HepG2 (cell line): ENCODE results near the gene PPP2R2B. TPM values are rescaled to one million over a fixed set of nuclear protein-coding genes. Genes with fewer than 3 reads are reported as not detected.

Source experiments
- ATAC-seq: fragments of 200-7000 bp; cut with Tn5 transposase; 3 replicates; pipeline ENCODE4 v1.9.1; 2020; ENCODE audit warnings: mild to moderate bottlenecking, moderate library complexity
- BruUV-seq: library from RNA; stranded (reverse); fragments of 400-500 nt; replicated peaks from 2 replicates; lab custom pipeline; 2021; lab: Mats Ljungman, UMichigan
- CTCF ChIA-PET: fragments of 300-600 bp; formaldehyde crosslinking; extraction: SDS; loops from one replicate; lab custom pipeline; 2021; ENCODE audit warnings: low total read pairs, inconsistent platforms, low intra/inter-chr PET ratio; lab: Yijun Ruan, JAX
- POLR2A ChIA-PET: fragments of 350-600 bp; sonication (Branson Sonifier 250); formaldehyde crosslinking; loops from one replicate; lab custom pipeline; 2020; ENCODE audit warnings: antibody characterized with exemption, inconsistent platforms; lab: Yijun Ruan, JAX
- DNase-seq: peaks from one replicate; pipeline ENCODE4 v3.0.0-alpha.2; 2015; ENCODE audit warnings: low spot score
- FAIRE-seq: peaks from 3 replicates; lab custom pipeline; 2011; peaks lifted over from hg19 to GRCh38; lab: Jason Lieb, UNC
- H2AFZ ChIP-seq: one replicate; pipeline ENCODE4 v1.6.1; 2011; ENCODE audit warnings: low read length, inconsistent platforms
- H3K27ac ChIP-seq: fragments of 300-600 bp; 3 replicates; pipeline ENCODE4 v1.8.0; 2011; ENCODE audit warnings: mixed run types, mild to moderate bottlenecking, mixed read lengths, low read length, inconsistent platforms; ENCODE audit not compliant: insufficient read depth; ENCODE audit errors: extremely low read length
- H3K27me3 ChIP-seq, 2 experiments: fragments of 200-600 bp in 1 of 2; 2 replicates in 1 of 2; 3 replicates in 1 of 2; pipeline versions ENCODE4 v1.6.0 to v1.8.0; 2011; ENCODE audit warnings: low read length in 2 of 2, mild to moderate bottlenecking in 2 of 2, moderate library complexity in 2 of 2, inconsistent platforms in 1 of 2; ENCODE audit not compliant: insufficient read depth in 2 of 2, control insufficient read depth in 1 of 2
- H3K36me3 ChIP-seq, 2 experiments: fragments of 200-600 bp in 1 of 2; replicated peaks in 1 of 2; 2 replicates in 1 of 2; 3 replicates in 1 of 2; pipeline versions ENCODE4 v1.5.1 to v1.8.0; 2011; ENCODE audit warnings: low read length in 2 of 2, inconsistent platforms in 1 of 2; ENCODE audit not compliant: insufficient read depth in 2 of 2, control insufficient read depth in 1 of 2
- H3K4me1 ChIP-seq: 2 replicates; pipeline ENCODE4 v1.5.1; 2012; ENCODE audit warnings: low read length, inconsistent platforms; ENCODE audit not compliant: insufficient read depth
- H3K4me2 ChIP-seq: 2 replicates; pipeline ENCODE4 v1.6.0; 2011; ENCODE audit warnings: low read depth, low read length, inconsistent platforms
- H3K4me3 ChIP-seq, 3 experiments: fragments of 200-600 bp in 1 of 3; sonication (generic), shearing (Covaris generic) in 1 of 3; replicated peaks in 1 of 3; 2 replicates each; pipeline ENCODE4 v1.5.1; 2011 to 2016; ENCODE audit warnings: low read length in 3 of 3, inconsistent platforms in 2 of 3, low read depth in 2 of 3, mild to moderate bottlenecking in 2 of 3, control low read depth in 1 of 3, mixed read lengths in 1 of 3; ENCODE audit not compliant: insufficient read depth in 1 of 3
- H3K79me2 ChIP-seq: one replicate; pipeline ENCODE4 v1.6.1; 2011; ENCODE audit warnings: low read length, inconsistent platforms; ENCODE audit not compliant: insufficient read depth
- H3K9ac ChIP-seq: 2 replicates; pipeline ENCODE4 v1.6.0; 2011; ENCODE audit warnings: mild to moderate bottlenecking, low read depth, low read length, inconsistent platforms; ENCODE audit not compliant: insufficient read depth
- H3K9me3 ChIP-seq: 2 replicates; pipeline ENCODE4 v1.5.1; 2012; ENCODE audit warnings: mild to moderate bottlenecking, low read length
- H4K20me1 ChIP-seq: 2 replicates; pipeline ENCODE4 v1.6.0; 2011; ENCODE audit warnings: inconsistent platforms, mild to moderate bottlenecking, low read length, moderate library complexity; ENCODE audit not compliant: insufficient read depth
- AGO2 ChIP-seq: fragments of 200-400 bp; formaldehyde crosslinking; optimal IDR thresholded peaks from 2 replicates; pipeline ENCODE3; 2017; ENCODE audit warnings: mild to moderate bottlenecking, low read depth, low read length, moderate library complexity
- ARNTL ChIP-seq: sonication (generic); formaldehyde crosslinking; IDR thresholded peaks from 2 replicates; pipeline ENCODE4 v1.4.0; 2020; ENCODE audit warnings: mild to moderate bottlenecking, missing genetic modification reagents
- ATF1 ChIP-seq: IDR thresholded peaks from 2 replicates; pipeline ENCODE4 v1.6.1; 2016; ENCODE audit warnings: mild to moderate bottlenecking, control low read depth
- ETS1 ChIP-seq: sonication (generic); formaldehyde crosslinking; IDR thresholded peaks from 2 replicates; pipeline ENCODE4 v1.4.0; 2020; ENCODE audit warnings: missing genetic modification reagents
- JARID2 ChIP-seq: sonication (generic); formaldehyde crosslinking; IDR thresholded peaks from 2 replicates; pipeline ENCODE4 v1.8.1; 2023; ENCODE audit warnings: missing genetic modification reagents, inconsistent platforms; ENCODE audit not compliant: insufficient replicate concordance
- JDP2 ChIP-seq: sonication (generic); formaldehyde crosslinking; IDR thresholded peaks from 2 replicates; pipeline ENCODE4 v1.8.1; 2022; ENCODE audit warnings: missing genetic modification reagents, borderline replicate concordance
- MLLT10 ChIP-seq: sonication (generic); formaldehyde crosslinking; IDR thresholded peaks from 2 replicates; pipeline ENCODE4 v1.4.0; 2020; ENCODE audit warnings: missing genetic modification reagents
- PAF1 ChIP-seq: IDR thresholded peaks from 2 replicates; pipeline ENCODE4 v1.6.1; 2016; ENCODE audit warnings: missing genetic modification reagents, missing compliant biosample characterization
- SIX4 ChIP-seq: sonication (generic); formaldehyde crosslinking; IDR thresholded peaks from 2 replicates; pipeline ENCODE4 v1.4.0; 2020; ENCODE audit warnings: missing genetic modification reagents
- SPEN ChIP-seq: sonication (generic); formaldehyde crosslinking; IDR thresholded peaks from 2 replicates; pipeline ENCODE4 v1.5.1; 2020; ENCODE audit warnings: low read depth, mild to moderate bottlenecking, missing genetic modification reagents
- ZBTB44 ChIP-seq: sonication (generic); formaldehyde crosslinking; IDR thresholded peaks from 2 replicates; pipeline ENCODE4 v1.4.0; 2020; ENCODE audit warnings: missing genetic modification reagents
- ZFP82 ChIP-seq: sonication (generic); formaldehyde crosslinking; IDR thresholded peaks from 2 replicates; pipeline ENCODE4 v1.5.1; 2020; ENCODE audit warnings: mild to moderate bottlenecking, missing genetic modification reagents, borderline replicate concordance
- ZMYM4 ChIP-seq: sonication (generic); formaldehyde crosslinking; IDR thresholded peaks from 2 replicates; pipeline ENCODE4 v1.8.1; 2023; ENCODE audit warnings: mild to moderate bottlenecking, missing genetic modification reagents
- ZNF350 ChIP-seq: sonication (generic); formaldehyde crosslinking; IDR thresholded peaks from 2 replicates; pipeline ENCODE4 v1.4.0; 2020; ENCODE audit warnings: mild to moderate bottlenecking, low read depth, missing genetic modification reagents, borderline replicate concordance
- WGBS: methylation state at CpG from one replicate; pipeline ENCODE4 v1.1.6; 2017; ENCODE audit warnings: low lambda C conversion rate; 5-methylcytosine and 5-hydroxymethylcytosine counted together
- in situ Hi-C: cut with HindIII; loops from 2 replicates; pipeline ENCODE4 v1.10.0; 2017; ENCODE audit warnings: low pct_unique_long_range_greater_than_20kb; ENCODE audit not compliant: extremely low pct_ligation_motif_present
- intact Hi-C: fragments of 100-400 bp; cut with micrococcal nuclease; formaldehyde crosslinking; loops from one replicate; pipeline ENCODE4 v1.10.0; 2022; ENCODE audit not compliant: unreplicated experiment
- polyA plus RNA-seq, 8 experiments: library from polyadenylated mRNA; depleted of rRNA in 3 of 8; stranded (reverse) in 7 of 8; unstranded in 1 of 8; fragments of >200 nt; fragmentation: Illumina TruSeq in 4 of 8; extraction: Trizol in 4 of 8; gene quantifications; 2 replicates each; pipeline versions ENCODE4 v1.2.1 to v1.2.3, GENCODE V29; 2011 to 2016; ENCODE audit warnings: low read depth in 4 of 8, missing spikeins in 1 of 8, mixed read lengths in 1 of 8; ENCODE audit not compliant: insufficient read depth in 1 of 8
- total RNA-seq, 5 experiments: library from RNA; depleted of rRNA; stranded (reverse); fragments of >200 nt; fragmentation: Illumina TruSeq; extraction: Trizol; gene quantifications; 2 replicates each; pipeline ENCODE4 v1.2.3, GENCODE V29; 2016; ENCODE audit warnings: low read depth in 1 of 5
- TF ChIP-seq, protein P1 (sequence below): sonication (generic); formaldehyde crosslinking; IDR thresholded peaks from 2 replicates; pipeline ENCODE4 v1.9.0; 2021; ENCODE audit warnings: missing genetic modification reagents, borderline replicate concordance

PPP2R2B gene
- total and polyA plus RNA-seq, 2 of the 13 experiments (the other 11 are each of a cell fraction or from before 2014, with no cell fraction given): not detected

DNA sequence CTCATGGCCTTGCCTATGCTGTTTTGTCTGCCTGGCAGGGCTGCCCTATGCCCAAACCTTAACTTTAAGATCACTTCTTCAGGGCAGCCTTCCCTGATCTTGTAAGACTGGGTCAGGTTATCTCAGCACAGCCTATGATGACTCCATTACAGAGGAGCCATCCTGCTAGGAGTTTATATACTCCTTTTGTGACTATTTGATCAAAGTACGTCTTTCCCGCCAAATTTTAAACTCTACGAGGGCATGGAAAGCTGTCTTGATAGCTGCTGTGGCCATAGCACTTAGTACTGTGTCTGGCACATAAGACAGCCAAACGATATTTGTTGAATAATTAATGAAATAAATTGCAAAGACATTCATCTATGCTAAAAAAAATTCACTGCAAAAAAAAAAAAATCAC, 60.6 kb downstream of the PPP2R2B start:
- FAIRE-seq (no peak), DNase-seq (no peak), ATAC-seq (no peak)
- no TSS peak for BruUV-seq
- Histone ChIP-seq H3K4me3 (no peak overlapping the region), H2AFZ (no peak overlapping the region), H3K9ac (no peak overlapping the region), H3K4me2 (no peak overlapping the region), H3K36me3 (no peaks in the 10 kb centered on the region), H3K79me2 (no peaks in the 10 kb centered on the region), H3K27me3 (no peaks in the 10 kb centered on the region), H3K27ac (no peak overlapping the region), H3K4me1 (no peaks in the 10 kb centered on the region), H3K9me3 (no peaks in the 10 kb centered on the region), H4K20me1 (no peaks in the 10 kb centered on the region)
- CTCF ChIA-PET: no interaction called here
- in situ Hi-C loops (no loop called here), intact Hi-C loops (no loop called here)
- TF ChIP-seq SIX4 (no peak), ZBTB44 (CRISPR knock-in tag) (no peak), PAF1 (no peak), ZMYM4 (no peak), JARID2 (CRISPR knock-in tag) (no peak), ARNTL (CRISPR knock-in tag) (no peak), ATF1 (CRISPR knock-in tag) (no peak)
- POLR2A ChIA-PET: no interaction called here
- WGBS: 27% methylated on average over 4 of the region's 4 CpGs

GRCh38 chr5:146816775-146817387, 61.7 kb downstream of the PPP2R2B start:
- intact Hi-C loops: no loop called here
- TF ChIP-seq JDP2 (CRISPR knock-in tag) (no peak), ZFP82 (CRISPR knock-in tag) (no peak), ETS1 (CRISPR knock-in tag) (no peak), ZNF350 (CRISPR knock-in tag) (no peak), SPEN (CRISPR knock-in tag) (no peak), MLLT10 (CRISPR knock-in tag) (no peak), AGO2 (no peak)
- TF ChIP-seq, protein P1, sequence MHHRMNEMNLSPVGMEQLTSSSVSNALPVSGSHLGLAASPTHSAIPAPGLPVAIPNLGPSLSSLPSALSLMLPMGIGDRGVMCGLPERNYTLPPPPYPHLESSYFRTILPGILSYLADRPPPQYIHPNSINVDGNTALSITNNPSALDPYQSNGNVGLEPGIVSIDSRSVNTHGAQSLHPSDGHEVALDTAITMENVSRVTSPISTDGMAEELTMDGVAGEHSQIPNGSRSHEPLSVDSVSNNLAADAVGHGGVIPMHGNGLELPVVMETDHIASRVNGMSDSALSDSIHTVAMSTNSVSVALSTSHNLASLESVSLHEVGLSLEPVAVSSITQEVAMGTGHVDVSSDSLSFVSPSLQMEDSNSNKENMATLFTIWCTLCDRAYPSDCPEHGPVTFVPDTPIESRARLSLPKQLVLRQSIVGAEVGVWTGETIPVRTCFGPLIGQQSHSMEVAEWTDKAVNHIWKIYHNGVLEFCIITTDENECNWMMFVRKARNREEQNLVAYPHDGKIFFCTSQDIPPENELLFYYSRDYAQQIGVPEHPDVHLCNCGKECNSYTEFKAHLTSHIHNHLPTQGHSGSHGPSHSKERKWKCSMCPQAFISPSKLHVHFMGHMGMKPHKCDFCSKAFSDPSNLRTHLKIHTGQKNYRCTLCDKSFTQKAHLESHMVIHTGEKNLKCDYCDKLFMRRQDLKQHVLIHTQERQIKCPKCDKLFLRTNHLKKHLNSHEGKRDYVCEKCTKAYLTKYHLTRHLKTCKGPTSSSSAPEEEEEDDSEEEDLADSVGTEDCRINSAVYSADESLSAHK (CRISPR knock-in tag): no peak

More at GRCh38 chr5:146816775-146817387, 61.7 kb downstream of the PPP2R2B start:
- WGBS: 0% methylated on average over 1 of the region's 1 CpG
- H3K4me2 ChIP-seq: no peak overlapping the region
- no peak for DNase-seq
- ChIA-PET CTCF (no interaction called here), POLR2A (no interaction called here)
- no peak for ATAC-seq
- no peaks in the 10 kb centered on the region for H3K36me3 ChIP-seq
- no peak overlapping the region for H3K9ac ChIP-seq
- no peaks in the 10 kb centered on the region for H4K20me1 ChIP-seq
- H3K4me1 ChIP-seq: no peaks in the 10 kb centered on the region
- no peak overlapping the region for H3K27ac ChIP-seq
- H3K9me3 ChIP-seq: no peaks in the 10 kb centered on the region
- H3K27me3 ChIP-seq: no peaks in the 10 kb centered on the region
- H2AFZ ChIP-seq: no peak overlapping the region
- in situ Hi-C loops: no loop called here
- no peaks in the 10 kb centered on the region for H3K79me2 ChIP-seq
- no TSS peak for BruUV-seq
- H3K4me3 ChIP-seq: no peak overlapping the region
- no peak for FAIRE-seq
